Peyer's patch (tissue), 4 donors: Measurements from ENCODE around the gene KRT39. TPM values are rescaled to one million over a fixed set of nuclear protein-coding genes. Genes with fewer than 3 reads are reported as not detected.

Experiments
- DNase-seq, 3 donors: peaks; one replicate each; pipeline ENCODE4 v3.0.0-alpha.2; 2017 to 2019
- H3K27ac ChIP-seq, 4 donors: fragments of 200-600 bp; sonication (generic); one replicate each; pipeline ENCODE4 v1.5.1; 2016 to 2019
- H3K27me3 ChIP-seq, 2 donors: fragments of 200-600 bp; sonication (generic); one replicate each; pipeline ENCODE4 v1.5.1; 2019
- H3K36me3 ChIP-seq, 3 donors: fragments of 200-600 bp; sonication (generic); one replicate each; pipeline ENCODE4 v1.5.1; 2016 to 2019
- H3K4me1 ChIP-seq, 4 donors: fragments of 200-600 bp; sonication (generic); one replicate each; pipeline ENCODE4 v1.5.1; 2016 to 2019
- H3K4me3 ChIP-seq, 4 donors: fragments of 200-600 bp; sonication (generic); 1 replicate in 3 of 4; 2 replicates in 1 of 4; pipeline ENCODE4 v1.5.1; 2016 to 2019; ENCODE audit warnings: mild to moderate bottlenecking in 1 of 4
- H3K9me3 ChIP-seq, 4 donors: fragments of 200-600 bp; sonication (generic); one replicate each; pipeline ENCODE4 v1.5.1; 2016 to 2019; ENCODE audit warnings: mild to moderate bottlenecking in 1 of 4
- POLR2A ChIP-seq, 2 donors: fragments of 450-650 bp; IDR thresholded peaks; one replicate each; pipeline ENCODE4 v1.5.1; 2017; ENCODE audit warnings: antibody characterized with exemption in 2 of 2, mild to moderate bottlenecking in 2 of 2, moderate library complexity in 2 of 2
- total RNA-seq, 4 donors: library from RNA; depleted of rRNA; stranded (reverse); fragments of >200 nt; gene quantifications; one replicate each; pipeline ENCODE4 v1.1.0, GENCODE V29; 2016
- TF ChIP-seq, protein P1 (sequence below), 6 experiments: fragments of 450-650 bp in 4 of 6; fragments of 200-600 bp in 2 of 6; sonication (generic) in 1 of 6; IDR thresholded peaks; one replicate each; pipeline ENCODE4 v1.5.1; 2017 to 2019; ENCODE audit warnings: antibody characterized with exemption in 6 of 6, mild to moderate bottlenecking in 3 of 6, moderate library complexity in 1 of 6

Gene KRT39
- total RNA-seq, 4 donors from 2014 or later: not detected

DNA sequence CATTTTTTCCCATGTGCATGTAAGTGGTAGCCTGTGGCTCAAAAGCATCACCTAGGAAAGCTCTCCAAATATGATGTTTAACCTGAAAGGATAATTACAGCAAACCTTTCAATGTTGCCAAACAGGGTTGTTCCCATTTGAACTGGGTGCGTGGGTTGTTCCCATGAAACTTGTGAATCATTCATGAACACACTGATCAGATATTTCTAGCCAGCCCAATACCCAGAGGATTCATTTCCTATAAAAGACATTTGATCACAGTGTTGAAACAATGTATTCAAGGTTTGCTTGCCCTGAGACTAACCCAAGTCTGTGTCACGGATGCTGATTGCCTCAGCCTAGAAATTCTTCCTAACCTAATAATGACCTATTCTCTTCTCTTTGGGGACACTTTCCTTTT lies 12.9 kb downstream of the KRT39 start:
- Histone ChIP-seq H3K4me3 (no peak overlapping the region), H3K27ac (no peak overlapping the region), H3K27me3 (no peaks in the 10 kb centered on the region), H3K4me1 (peaks cover 0 to 8% (median 0%) of the 10 kb centered on the region in 4 donors), H3K36me3 (no peaks in the 10 kb centered on the region), H3K9me3 (no peaks in the 10 kb centered on the region)
- TF ChIP-seq, protein P1, sequence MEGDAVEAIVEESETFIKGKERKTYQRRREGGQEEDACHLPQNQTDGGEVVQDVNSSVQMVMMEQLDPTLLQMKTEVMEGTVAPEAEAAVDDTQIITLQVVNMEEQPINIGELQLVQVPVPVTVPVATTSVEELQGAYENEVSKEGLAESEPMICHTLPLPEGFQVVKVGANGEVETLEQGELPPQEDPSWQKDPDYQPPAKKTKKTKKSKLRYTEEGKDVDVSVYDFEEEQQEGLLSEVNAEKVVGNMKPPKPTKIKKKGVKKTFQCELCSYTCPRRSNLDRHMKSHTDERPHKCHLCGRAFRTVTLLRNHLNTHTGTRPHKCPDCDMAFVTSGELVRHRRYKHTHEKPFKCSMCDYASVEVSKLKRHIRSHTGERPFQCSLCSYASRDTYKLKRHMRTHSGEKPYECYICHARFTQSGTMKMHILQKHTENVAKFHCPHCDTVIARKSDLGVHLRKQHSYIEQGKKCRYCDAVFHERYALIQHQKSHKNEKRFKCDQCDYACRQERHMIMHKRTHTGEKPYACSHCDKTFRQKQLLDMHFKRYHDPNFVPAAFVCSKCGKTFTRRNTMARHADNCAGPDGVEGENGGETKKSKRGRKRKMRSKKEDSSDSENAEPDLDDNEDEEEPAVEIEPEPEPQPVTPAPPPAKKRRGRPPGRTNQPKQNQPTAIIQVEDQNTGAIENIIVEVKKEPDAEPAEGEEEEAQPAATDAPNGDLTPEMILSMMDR (IDR thresholded peaks at IDR 0.05): no peak
- no peak for TF ChIP-seq POLR2A (IDR thresholded peaks at IDR 0.05)
- no peak for DNase-seq

DNA sequence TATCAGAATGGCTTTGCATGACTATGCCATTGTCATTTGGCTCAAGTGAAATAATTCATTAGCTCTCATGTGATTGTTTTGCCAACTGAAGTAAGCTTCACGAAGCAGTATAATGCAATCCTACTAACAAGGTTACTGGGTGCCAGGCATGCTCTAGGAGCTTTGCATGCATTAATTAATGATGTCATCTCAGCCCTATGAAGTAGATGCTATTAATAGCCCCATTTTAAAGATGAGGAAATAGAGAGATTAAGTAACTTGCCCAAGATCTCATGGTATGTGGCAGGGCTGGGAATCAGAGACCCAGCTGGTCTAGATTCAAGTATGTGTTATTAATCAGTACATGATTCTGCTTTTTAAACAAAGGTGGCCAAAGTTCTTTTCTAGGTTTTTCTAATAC lies 14.1 kb downstream of the KRT39 start:
- Histone ChIP-seq H3K4me1 (peaks cover 0 to 8% (median 0%) of the 10 kb centered on the region in 4 donors), H3K27me3 (no peaks in the 10 kb centered on the region), H3K4me3 (no peak overlapping the region), H3K36me3 (no peaks in the 10 kb centered on the region), H3K27ac (no peak overlapping the region), H3K9me3 (no peaks in the 10 kb centered on the region)
- DNase-seq: no peak
- TF ChIP-seq, protein P1 (IDR thresholded peaks at IDR 0.05): no peak
- TF ChIP-seq POLR2A (IDR thresholded peaks at IDR 0.05): no peak

DNA sequence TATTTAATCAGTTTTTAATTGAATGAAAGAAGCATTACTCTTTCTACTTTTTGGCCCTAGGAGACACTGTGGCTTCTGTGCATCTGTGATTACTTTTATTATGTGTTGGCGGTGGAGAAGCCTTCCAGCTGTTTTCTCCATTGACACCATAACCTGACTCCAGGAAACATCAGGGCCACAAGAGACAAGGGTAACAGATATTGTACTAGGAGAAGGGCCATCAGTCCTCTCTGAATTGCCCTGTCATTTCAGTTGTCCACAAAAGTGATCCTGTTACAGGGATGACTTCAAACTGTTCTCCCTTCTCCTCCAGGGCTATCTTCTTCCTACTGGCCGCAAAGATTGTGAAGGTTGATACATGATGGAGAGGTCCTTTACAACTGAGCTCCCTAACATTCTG lies 14.6 kb downstream of the KRT39 start:
- Histone ChIP-seq H3K4me1 (peaks cover 0 to 8% (median 0%) of the 10 kb centered on the region in 4 donors), H3K9me3 (no peaks in the 10 kb centered on the region), H3K27me3 (no peaks in the 10 kb centered on the region), H3K4me3 (no peak overlapping the region), H3K36me3 (no peaks in the 10 kb centered on the region), H3K27ac (no peak overlapping the region)
- no peak for DNase-seq
- TF ChIP-seq, protein P1 (IDR thresholded peaks at IDR 0.05): no peak
- TF ChIP-seq POLR2A (IDR thresholded peaks at IDR 0.05): no peak

DNA sequence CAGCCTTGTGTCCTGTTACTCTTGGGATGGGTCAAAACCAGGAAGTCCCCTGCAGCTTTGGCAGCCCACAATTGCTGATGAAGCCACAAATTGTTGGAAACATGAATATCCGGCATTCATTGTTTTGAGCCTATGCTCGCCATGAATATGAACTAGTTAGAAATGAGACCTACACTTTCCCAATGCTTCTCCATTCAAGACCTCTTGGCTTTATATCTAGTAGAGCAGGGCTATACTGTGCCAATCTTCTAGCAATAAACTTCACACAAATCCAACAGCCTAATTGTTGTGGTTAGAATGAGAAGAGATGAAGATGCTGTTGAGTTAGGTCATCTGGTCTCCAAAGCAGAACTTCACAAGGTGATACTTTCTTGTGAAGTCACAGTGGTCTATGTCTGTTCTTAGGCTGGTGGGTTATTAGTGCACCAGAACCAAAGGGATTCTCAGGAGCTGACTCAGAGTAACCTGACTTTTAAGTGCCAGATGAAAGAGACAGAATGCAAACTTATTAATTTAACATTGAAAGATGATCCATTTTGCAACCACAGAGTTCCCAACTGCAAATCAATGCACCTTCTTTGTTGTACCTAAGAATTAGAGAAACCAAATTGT lies 15.6 kb downstream of the KRT39 start:
- no peak for DNase-seq
- Histone ChIP-seq H3K27ac (no peak overlapping the region), H3K4me1 (peaks cover 0 to 8% (median 0%) of the 10 kb centered on the region in 4 donors), H3K4me3 (no peak overlapping the region), H3K27me3 (no peaks in the 10 kb centered on the region), H3K9me3 (no peaks in the 10 kb centered on the region), H3K36me3 (no peaks in the 10 kb centered on the region)
- TF ChIP-seq, protein P1 (IDR thresholded peaks at IDR 0.05): no peak
- no peak for TF ChIP-seq POLR2A (IDR thresholded peaks at IDR 0.05)

DNA sequence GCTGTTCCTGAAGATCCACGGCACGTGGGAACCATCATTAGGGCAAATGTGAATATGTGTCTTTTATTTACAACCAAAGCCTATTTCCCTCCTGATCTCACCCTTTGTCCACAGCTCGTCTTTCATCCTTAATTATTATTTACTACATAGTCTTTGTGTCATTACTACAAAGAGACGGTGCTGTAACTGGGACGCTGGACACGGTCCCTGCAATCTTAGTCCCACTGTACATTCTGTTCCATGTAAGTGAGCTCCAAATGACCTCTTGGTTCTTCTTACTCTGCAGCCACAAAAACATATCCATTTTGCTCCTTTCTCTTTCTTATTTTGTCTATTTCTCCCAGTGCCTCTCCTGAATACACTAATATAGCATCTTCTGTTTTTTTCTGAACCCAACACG lies 16.6 kb downstream of the KRT39 start:
- no peak overlapping the region for H3K27ac ChIP-seq
- no peaks in the 10 kb centered on the region for H3K27me3 ChIP-seq
- TF ChIP-seq, protein P1 (IDR thresholded peaks at IDR 0.05): no peak
- TF ChIP-seq POLR2A (IDR thresholded peaks at IDR 0.05): no peak
- no peak for DNase-seq
- no peaks in the 10 kb centered on the region for H3K9me3 ChIP-seq
- peaks cover 0 to 8% (median 0%) of the 10 kb centered on the region in 4 donors for H3K4me1 ChIP-seq
- H3K36me3 ChIP-seq: no peaks in the 10 kb centered on the region
- no peak overlapping the region for H3K4me3 ChIP-seq
